Dedifferentiated amniotic fluid mesenchymal stem cell (primary cell): ENCODE measurements around the gene MBIP.
"Not testable (repeated sequence)": the region's sequence is repeated elsewhere in the genome, so short reads cannot be mapped to it uniquely, and the experiment has no call there.

ENCODE experiments used
- DNase-seq: peaks from one replicate; pipeline ENCODE4 v3.0.0-alpha.2; 2016; ENCODE audit errors: extremely low spot score

Gene MBIP

GRCh38 chr14:36320200-36320896 is at the start of gene MBIP:
Gene MBIP, minus strand, starts transcription at chr14:36320637. Its CDS starts 49 bp downstream, at chr14:36320588.
- DNase-seq = peak; percentile 99

- DNase-seq = no peak
These were observed 47.7 kb upstream of the MBIP start for GRCh38 chr14:36367985-36368774.

GRCh38 chr14:36365766-36366165 is 45.3 kb upstream of the MBIP start:
- DNase-seq = no peak

DNA sequence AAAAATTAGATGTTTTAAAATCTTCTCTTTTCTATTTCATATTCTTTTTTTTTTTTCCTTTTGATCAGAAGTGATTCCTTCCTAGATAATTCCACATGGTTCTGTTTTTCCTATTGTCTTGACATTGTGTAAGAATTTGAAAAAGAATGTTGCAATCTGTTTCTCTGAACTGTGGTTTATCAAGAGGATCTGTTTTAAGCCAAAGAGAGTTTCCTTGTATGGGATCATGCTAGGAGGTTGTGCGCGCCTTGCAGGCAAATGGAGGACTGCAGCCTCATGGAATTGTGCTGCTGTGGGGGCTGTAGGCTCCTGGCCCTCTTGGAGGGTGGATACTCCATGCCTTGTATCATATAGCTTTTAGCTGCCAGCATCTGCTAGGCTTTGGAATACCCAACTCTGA is 43.3 kb upstream of the MBIP start:
- no peak for DNase-seq

- DNase-seq = no peak
These were observed 42.2 kb upstream of the MBIP start for GRCh38 chr14:36362648-36363047.

DNA sequence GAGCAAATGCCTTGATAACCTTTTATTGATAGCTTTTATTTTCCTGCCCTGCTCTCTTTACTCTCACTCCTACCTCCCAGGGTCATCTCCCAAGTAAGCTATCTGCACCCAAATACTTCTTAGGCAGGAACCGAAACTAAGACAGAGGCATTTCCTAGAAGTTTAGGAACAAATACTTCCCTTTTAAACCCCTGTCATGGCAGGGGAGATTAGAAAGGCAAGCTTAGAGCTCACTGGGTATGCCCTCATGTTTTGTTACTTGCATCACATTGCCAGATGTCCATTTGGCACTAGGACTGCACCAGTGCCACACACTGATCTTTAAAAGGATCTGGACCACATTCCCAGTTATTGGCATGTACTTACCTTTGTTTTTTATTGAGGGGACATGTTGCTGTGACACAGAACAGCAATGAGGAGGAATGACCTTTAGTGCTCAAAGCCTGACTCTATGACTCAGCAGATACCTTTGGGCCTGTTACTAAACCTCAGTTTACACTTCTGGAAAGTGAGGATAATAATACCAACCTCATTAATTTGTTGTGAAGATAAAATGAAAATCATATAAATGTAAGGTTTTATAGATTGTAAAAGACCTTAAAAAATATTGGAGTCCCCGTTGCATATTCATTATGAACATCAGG is 40.9 kb upstream of the MBIP start:
- DNase-seq = no peak

DNA sequence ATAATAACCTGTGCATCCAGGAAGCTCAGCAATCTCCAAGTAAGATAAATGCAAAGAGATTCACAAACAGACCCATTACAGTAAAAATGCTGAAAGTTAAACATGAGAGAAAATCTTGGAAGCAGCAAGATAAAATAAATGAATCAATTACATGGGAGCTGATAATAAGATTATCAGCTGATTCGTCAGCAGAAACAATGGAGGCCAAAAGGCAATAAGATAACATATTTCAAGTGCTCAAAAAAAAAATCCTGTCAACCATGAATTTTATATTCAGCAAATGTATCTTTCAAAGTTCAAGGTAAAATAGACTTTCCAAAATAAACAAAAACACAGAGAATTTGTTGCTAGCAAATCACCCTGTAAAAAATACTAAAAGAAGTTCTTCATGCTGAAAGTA is 36.4 kb upstream of the MBIP start:
- no peak for DNase-seq

DNA sequence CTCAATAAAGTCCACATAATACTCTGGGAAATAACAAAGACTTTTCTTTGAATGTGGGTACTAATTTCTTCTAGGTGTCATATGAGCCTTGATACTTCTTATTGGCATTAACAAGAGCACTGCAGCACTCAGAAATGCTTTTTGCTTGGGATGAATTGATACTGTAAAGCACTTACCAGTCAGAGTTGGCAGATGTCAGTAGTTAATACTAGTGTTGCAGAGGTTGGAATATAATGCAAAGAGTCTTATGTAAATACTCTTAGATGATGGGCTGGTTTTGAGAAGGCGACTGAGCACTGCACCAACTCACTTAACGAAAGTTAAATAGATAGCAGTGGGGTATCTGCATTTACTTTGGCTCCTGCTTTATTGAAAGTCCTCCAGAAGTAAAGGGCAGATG is 25.6 kb upstream of the MBIP start:
- no peak for DNase-seq

DNA sequence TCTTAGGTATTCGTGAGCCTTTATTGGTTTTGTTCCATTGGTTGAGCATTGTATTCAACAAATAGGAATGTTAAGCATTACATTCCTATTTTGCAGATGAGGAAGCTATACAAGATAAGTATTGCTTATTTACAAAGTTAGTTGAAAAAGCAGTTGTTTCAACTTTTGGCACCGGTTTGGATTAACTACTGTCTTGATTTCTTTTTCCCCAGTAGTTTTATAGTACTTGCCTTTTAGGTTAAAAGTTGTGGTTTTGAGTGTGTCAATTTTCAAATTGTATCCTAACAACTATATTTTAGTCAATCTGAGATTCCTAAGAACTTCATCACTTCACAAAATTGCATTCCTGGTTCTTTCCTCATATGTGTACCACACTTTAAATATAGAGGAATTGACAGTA is 23.8 kb upstream of the MBIP start:
- DNase-seq = no peak

- not testable (repeated sequence) for DNase-seq
These were observed 21.4 kb upstream of the MBIP start for GRCh38 chr14:36341811-36342210.

DNA sequence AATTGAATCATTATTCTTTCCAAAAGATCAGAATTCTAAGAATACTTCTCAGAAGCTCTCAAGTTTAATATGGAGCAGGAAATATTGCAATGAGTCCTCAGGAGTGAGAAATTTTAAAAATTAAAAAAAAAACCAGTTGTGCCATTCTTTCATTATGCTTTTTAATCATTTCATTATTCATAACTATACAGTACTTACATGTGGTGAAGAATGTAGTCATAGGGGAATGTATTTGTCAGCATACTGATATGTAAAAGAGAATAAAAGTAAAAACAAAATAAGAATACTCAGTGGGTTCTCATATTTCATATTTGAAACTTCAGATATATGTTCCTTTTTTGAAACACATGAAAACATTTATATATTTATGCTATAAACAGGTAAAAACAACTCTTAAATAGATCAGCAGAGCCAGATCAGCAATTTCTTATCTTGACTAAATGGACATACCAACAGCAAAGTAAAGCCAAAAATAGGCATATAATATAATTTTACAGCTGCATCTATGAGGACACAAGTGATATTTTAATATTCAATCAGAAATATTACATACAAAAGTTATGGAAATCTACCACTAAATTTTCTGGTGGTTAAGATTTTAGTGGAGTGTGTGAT is 19.9 kb upstream of the MBIP start:
- DNase-seq = no peak

DNA sequence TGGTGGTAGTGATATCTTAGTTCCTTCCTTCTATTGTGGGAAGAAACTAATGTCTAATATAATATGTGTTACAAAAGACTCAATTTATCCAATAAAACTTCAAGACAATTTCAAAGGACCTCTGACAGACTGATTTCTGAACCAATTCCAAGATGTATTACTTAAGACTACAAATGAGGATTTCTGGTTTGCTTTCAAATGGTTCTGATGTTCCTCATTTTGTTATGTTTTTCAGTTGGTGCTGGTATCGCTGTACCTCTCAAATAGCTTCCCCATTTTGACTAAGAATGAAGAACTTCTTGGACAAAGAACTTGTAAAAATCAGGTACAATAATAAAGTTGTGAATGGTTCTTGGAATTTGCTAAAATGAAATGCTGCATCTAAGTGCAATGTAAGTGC is 19.4 kb upstream of the MBIP start:
- DNase-seq = no peak

- DNase-seq = no peak
These were observed 12.7 kb upstream of the MBIP start for GRCh38 chr14:36333119-36333518.

DNA sequence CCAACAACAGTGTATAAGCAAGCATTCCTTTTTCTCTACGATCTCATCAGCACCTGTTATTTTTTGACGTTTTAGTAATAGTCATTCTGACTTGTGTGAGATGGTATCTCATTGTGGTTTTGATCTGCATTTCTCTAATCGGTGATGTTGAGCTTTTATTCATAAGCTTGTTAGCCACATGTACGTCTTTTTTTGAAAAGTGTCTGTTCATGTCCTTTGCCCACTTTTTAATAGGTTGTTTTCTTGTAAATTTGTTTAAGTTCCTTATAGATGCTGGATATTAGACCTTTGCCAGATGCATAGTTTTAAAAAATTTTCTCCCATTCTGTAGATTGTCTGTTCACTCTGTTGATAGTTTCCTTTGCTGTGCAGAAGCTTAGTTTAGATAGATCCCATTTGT is 7.1 kb upstream of the MBIP start:
- not testable (repeated sequence) for DNase-seq

GRCh38 chr14:36325853-36326252 is 5.4 kb upstream of the MBIP start:
- DNase-seq = no peak

GRCh38 chr14:36324897-36325296 is 4.5 kb upstream of the MBIP start:
- no peak for DNase-seq

DNA sequence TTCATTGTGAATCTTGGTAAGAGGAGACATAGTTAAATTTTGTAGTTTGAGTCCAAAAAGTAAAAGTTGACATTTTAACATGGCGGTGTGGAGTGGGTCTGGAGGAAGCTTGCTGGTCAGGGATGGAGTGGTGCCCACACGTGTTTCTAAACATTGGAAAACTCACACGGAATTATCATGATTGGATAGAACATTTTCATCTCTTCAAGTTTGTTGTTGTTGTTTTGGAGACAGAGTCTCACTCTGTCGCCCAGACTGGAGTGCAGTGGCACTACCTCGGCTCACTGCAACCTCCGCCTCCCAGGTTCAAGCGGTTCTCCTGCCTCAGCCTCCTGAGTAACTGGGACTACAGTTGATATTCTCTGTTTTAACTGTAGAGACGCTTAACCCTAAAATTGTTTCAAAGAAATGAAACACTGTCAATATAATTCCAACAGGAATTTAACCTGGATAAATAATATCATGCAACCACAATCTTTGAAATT is 502 bp upstream of the MBIP start:
- no peak for DNase-seq

- no peak for DNase-seq
These were observed 588 bp downstream of the MBIP start for GRCh38 chr14:36319899-36320199.

GRCh38 chr14:36317650-36318049 is 2.8 kb downstream of the MBIP start:
- no peak for DNase-seq

DNA sequence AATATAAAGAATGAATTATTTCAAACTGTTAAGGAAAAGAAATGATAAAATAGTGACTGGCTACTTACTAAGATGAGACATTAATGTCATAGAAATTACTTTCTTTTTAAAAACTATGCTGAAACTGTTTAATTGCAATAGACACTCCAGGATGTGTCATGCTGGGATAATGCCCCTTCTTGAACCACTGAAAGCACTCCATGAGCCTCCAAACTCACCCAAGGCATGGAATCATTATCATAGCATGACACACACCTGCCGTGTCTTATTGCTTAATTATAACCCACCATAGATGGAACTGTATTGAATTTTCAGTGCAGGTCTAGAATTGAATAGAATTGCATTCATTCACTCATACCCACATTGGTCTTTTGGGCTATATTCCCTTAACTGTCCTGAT is 4.3 kb downstream of the MBIP start:
- DNase-seq = no peak

- no peak for DNase-seq
These were observed 5.1 kb downstream of the MBIP start for GRCh38 chr14:36315159-36315853.

- DNase-seq = no peak
These were observed 6.5 kb downstream of the MBIP start for GRCh38 chr14:36313898-36314297.
